Common myeloid progenitor, CD34-positive (primary cell): ENCODE results near the gene C1D.

Experiments used
- CTCF ChIA-PET: fragments of 350-600 bp; sonication (Branson Sonifier 250); formaldehyde crosslinking; loops from one replicate; lab custom pipeline; 2021; ENCODE audit warnings: antibody characterized with exemption; lab: Charles Lee
- POLR2A ChIA-PET: fragments of 350-600 bp; sonication (Branson Sonifier 250); formaldehyde crosslinking; loops from one replicate; lab custom pipeline; 2021; ENCODE audit warnings: antibody characterized with exemption; lab: Charles Lee
- DNase-seq, 3 donors: peaks; one replicate each; pipeline versions ENCODE4 v3.0.0 to v3.0.0-alpha.2; 2013
- H3K27ac ChIP-seq, 2 experiments: 1 replicate in 1 of 2; 2 replicates in 1 of 2; pipeline ENCODE4 v1.7.0; 2013; ENCODE audit warnings: inconsistent platforms in 2 of 2, low read length in 2 of 2, mild to moderate bottlenecking in 2 of 2, low read depth in 1 of 2, moderate library complexity in 1 of 2; ENCODE audit not compliant: severe bottlenecking in 2 of 2, insufficient read depth in 1 of 2, poor library complexity in 1 of 2
- H3K27me3 ChIP-seq, 5 experiments: replicated peaks in 2 of 5; 1 replicate in 3 of 5; 2 replicates in 2 of 5; pipeline versions ENCODE4 v1.6.1 to v1.7.0; 2013; ENCODE audit warnings: low read length in 4 of 5, mild to moderate bottlenecking in 2 of 5, moderate library complexity in 2 of 5, inconsistent platforms in 1 of 5; ENCODE audit not compliant: insufficient read depth in 5 of 5, control insufficient read depth in 4 of 5
- H3K36me3 ChIP-seq, 4 experiments: 1 replicate in 2 of 4; 2 replicates in 2 of 4; pipeline versions ENCODE4 v1.6.1 to v1.7.0; 2013; ENCODE audit warnings: low read length in 3 of 4, control low read depth in 1 of 4, mild to moderate bottlenecking in 1 of 4; ENCODE audit not compliant: control insufficient read depth in 4 of 4, insufficient read depth in 4 of 4
- H3K4me1 ChIP-seq, 4 experiments: 1 replicate in 3 of 4; 2 replicates in 1 of 4; pipeline versions ENCODE4 v1.6.1 to v1.7.1; 2013; ENCODE audit warnings: low read length in 3 of 4, mild to moderate bottlenecking in 3 of 4, control low read depth in 1 of 4, inconsistent platforms in 1 of 4, moderate library complexity in 1 of 4; ENCODE audit not compliant: control insufficient read depth in 4 of 4, insufficient read depth in 4 of 4; ENCODE audit errors: control extremely low read depth in 1 of 4
- H3K4me3 ChIP-seq, 7 experiments: 1 replicate in 4 of 7; 2 replicates in 3 of 7; pipeline versions ENCODE4 v1.5.1 to v1.7.0; 2013; ENCODE audit warnings: mild to moderate bottlenecking in 7 of 7, low read length in 6 of 7, moderate library complexity in 6 of 7, inconsistent platforms in 2 of 7, low read depth in 2 of 7, control low read depth in 1 of 7; ENCODE audit not compliant: insufficient read depth in 4 of 7, control insufficient read depth in 1 of 7; ENCODE audit errors: extremely low read depth in 1 of 7
- H3K9me3 ChIP-seq, 5 experiments: 1 replicate in 4 of 5; 2 replicates in 1 of 5; pipeline versions ENCODE4 v1.6.1 to v1.7.1; 2013; ENCODE audit warnings: low read length in 4 of 5, mild to moderate bottlenecking in 2 of 5, inconsistent platforms in 1 of 5, low read depth in 1 of 5, moderate library complexity in 1 of 5; ENCODE audit not compliant: control insufficient read depth in 4 of 5, insufficient read depth in 2 of 5; ENCODE audit errors: control extremely low read depth in 1 of 5
- whole genome bisulfite sequencing: methylation state at CpG from one replicate; pipeline ENCODE4 v1.1.5; 2013; ENCODE audit not compliant: insufficient coverage; 5-methylcytosine and 5-hydroxymethylcytosine counted together

Gene C1D

DNA sequence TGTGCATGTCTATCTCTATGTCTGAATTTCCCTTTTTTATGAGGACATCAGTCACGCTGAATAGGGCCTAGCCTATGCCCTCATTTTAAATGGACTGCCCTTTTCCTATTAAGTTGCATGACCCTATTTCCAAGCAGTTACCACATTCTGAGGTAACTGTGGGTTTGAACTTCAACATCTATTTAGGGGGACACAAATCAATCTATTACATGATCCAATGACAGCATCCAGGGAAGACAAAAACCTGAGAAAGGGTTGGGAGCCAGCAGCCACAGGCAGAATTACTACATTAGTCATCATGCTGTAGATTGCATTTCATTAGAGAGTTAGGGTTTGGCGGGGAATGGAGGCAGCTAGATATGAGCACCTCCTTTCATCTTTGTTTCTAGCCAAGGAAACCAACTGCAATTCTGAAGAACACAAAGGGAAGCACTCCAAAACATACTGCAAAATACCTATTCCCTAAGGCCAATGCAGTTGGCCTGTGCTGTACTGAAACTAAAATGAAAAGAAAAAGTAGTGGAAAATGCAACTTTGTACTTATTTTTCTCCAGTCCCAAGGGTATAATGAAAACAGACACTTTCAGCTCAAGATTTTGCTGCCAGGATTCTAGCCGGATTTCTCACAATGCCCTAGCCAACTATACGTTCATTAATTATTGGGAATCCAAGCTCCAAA is 40.4 kb upstream of the C1D start:
- Histone ChIP-seq H3K9me3 (peaks cover 0 to 15% (median 4%) of the 10 kb centered on the region in 5 experiments), H3K4me1 (no peaks in the 10 kb centered on the region), H3K4me3 (no peak overlapping the region), H3K36me3 (no peaks in the 10 kb centered on the region), H3K27ac (no peak overlapping the region), H3K27me3 (no peaks in the 10 kb centered on the region)
- POLR2A ChIA-PET: no interaction called here
- CTCF ChIA-PET: no interaction called here
- no peak for DNase-seq
- 100% methylated on average over 2 of the region's 4 CpGs for WGBS

- WGBS: 60% methylated on average over 1 of the region's 1 CpG
- Histone ChIP-seq H3K4me3 (no peak overlapping the region), H3K9me3 (peaks cover 0 to 2% (median 0%) of the 10 kb centered on the region in 5 experiments), H3K27me3 (no peaks in the 10 kb centered on the region), H3K36me3 (no peaks in the 10 kb centered on the region), H3K4me1 (no peaks in the 10 kb centered on the region), H3K27ac (no peak overlapping the region)
- POLR2A ChIA-PET: no interaction called here
- DNase-seq: peak; percentile 49 to 75 (median 64)
- CTCF ChIA-PET: no interaction called here
These were observed 37.4 kb upstream of the C1D start for GRCh38 chr2:68100189-68100588.

DNA sequence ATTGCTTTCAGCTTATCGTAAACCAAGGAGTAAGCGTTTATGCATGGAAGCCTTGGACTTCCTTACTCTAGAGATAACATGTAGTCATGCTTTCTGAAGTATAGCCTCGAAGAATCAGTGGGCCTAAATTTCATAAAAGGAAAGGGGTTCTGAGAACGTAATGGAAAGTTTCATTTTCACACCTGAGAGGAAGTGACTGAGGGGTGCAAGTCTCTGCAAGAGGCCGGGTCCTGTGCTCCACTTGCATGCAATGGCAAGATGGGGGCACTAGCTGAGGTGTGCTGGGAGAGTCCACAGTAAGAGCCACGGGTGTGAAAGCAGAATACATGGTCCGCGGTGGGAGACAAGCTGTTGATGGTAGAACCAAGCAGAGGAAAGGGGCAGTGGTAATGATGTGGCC is 36.5 kb upstream of the C1D start:
- Histone ChIP-seq H3K27me3 (no peaks in the 10 kb centered on the region), H3K4me3 (no peak overlapping the region), H3K27ac (no peak overlapping the region), H3K9me3 (no peaks in the 10 kb centered on the region), H3K4me1 (no peaks in the 10 kb centered on the region), H3K36me3 (no peaks in the 10 kb centered on the region)
- CTCF ChIA-PET: interaction anchor here (1.7 kb wide), 1 partner anchor 23 kb away, joined by 3 read pairs; no protein-coding TSS in a partner anchor
- no peak for DNase-seq
- 98% methylated on average over 8 of the region's 8 CpGs for WGBS
- POLR2A ChIA-PET: no interaction called here

DNA sequence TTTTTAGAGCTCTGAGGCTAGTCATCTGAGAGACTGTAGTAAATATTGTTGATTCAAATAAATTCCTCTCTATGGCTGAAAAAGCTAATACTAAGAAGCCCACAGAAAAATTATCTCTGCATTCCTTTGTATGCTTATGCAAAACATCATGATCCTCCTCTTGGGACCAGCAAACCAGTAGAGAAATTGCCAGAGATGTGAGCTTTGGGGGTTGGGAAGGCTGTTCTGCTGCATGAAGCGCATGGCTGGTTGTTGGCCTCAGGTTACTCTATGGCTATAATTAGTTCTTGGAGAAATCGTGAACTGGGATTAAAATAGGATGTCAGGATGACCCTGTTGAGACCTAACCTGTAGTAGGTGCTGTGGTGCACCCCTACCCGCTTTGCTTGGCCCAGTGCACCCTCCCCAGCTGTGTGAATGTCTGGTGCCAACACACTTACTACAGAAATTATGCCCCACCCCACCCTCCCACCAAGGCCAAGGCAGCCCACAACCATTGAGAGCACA is 35.5 kb upstream of the C1D start:
- no peak overlapping the region for H3K4me3 ChIP-seq
- CTCF ChIA-PET: interaction anchor here (1.7 kb wide), 1 partner anchor 24 kb away, joined by 3 read pairs; no protein-coding TSS in a partner anchor
- H3K27me3 ChIP-seq: no peaks in the 10 kb centered on the region
- H3K36me3 ChIP-seq: no peaks in the 10 kb centered on the region
- 100% methylated on average over 3 of the region's 3 CpGs for WGBS
- no peaks in the 10 kb centered on the region for H3K9me3 ChIP-seq
- no peaks in the 10 kb centered on the region for H3K4me1 ChIP-seq
- POLR2A ChIA-PET: no interaction called here
- DNase-seq: no peak
- H3K27ac ChIP-seq: no peak overlapping the region

GRCh38 chr2:68094111-68094510 is 31.3 kb upstream of the C1D start:
- Histone ChIP-seq H3K36me3 (no peaks in the 10 kb centered on the region), H3K4me3 (no peak overlapping the region), H3K4me1 (no peaks in the 10 kb centered on the region), H3K27ac (no peak overlapping the region), H3K27me3 (no peaks in the 10 kb centered on the region), H3K9me3 (no peaks in the 10 kb centered on the region)
- DNase-seq: peak in 2 of 3 donors; percentile 9 to 26
- WGBS: 91% methylated on average over 1 of the region's 1 CpG
- ChIA-PET CTCF (interaction anchor here (0.6 kb wide), 1 partner anchor 22 kb away, joined by 3 read pairs; no protein-coding TSS in a partner anchor), POLR2A (no interaction called here)

GRCh38 chr2:68093634-68094033 is 30.8 kb upstream of the C1D start:
- Histone ChIP-seq H3K9me3 (no peaks in the 10 kb centered on the region), H3K4me1 (no peaks in the 10 kb centered on the region), H3K36me3 (no peaks in the 10 kb centered on the region), H3K27me3 (no peaks in the 10 kb centered on the region), H3K4me3 (no peak overlapping the region), H3K27ac (no peak overlapping the region)
- POLR2A ChIA-PET: no interaction called here
- CTCF ChIA-PET: interaction anchor here (0.6 kb wide), 1 partner anchor 22 kb away, joined by 3 read pairs; no protein-coding TSS in a partner anchor
- no peak for DNase-seq
- whole genome bisulfite sequencing: 100% methylated on average over 2 of the region's 2 CpGs

DNA sequence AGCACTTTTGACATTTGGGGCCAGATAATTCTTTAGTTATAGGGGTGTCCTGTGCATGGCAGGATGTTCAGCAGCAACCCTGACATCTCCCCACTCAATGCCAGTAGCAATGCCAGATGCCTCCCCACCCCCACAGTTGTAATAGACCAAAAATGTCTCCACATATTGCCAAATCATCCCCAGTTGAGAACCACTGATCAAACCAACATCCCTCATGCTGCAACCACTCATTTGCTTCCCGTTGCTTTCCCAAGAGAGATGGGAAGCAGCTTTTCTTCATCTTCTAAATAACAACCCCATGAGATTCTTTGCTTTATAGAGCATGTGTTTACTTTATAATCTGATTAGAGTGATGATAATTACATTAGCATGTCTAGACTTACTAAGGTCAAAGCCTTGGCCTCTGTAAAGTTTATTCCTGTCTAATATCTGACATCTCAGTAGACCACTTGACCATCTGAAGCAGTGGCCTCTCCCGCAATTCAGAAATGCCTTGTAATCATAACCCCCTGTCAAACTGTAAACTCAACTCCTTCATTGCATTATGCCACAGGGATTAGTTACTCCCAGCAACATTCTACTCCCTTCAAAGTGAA is 28.7 kb upstream of the C1D start:
- POLR2A ChIA-PET: no interaction called here
- Histone ChIP-seq H3K9me3 (no peaks in the 10 kb centered on the region), H3K27ac (no peak overlapping the region), H3K4me3 (no peak overlapping the region), H3K4me1 (no peaks in the 10 kb centered on the region), H3K36me3 (no peaks in the 10 kb centered on the region), H3K27me3 (no peaks in the 10 kb centered on the region)
- DNase-seq: no peak
- WGBS: no CpG with 5 or more reads among the region's 2 CpGs
- CTCF ChIA-PET: no interaction called here
